Muscle layer of duodenum (tissue), 2 donors: ENCODE data around the gene PRRG2.

Experiments used
- H3K27ac ChIP-seq: one replicate; pipeline ENCODE4 v1.7.0; 2013; ENCODE audit warnings: mild to moderate bottlenecking, low read length
- H3K27me3 ChIP-seq: one replicate; pipeline ENCODE4 v1.7.0; 2013; ENCODE audit warnings: low read depth, mild to moderate bottlenecking, control low read depth, low read length
- H3K36me3 ChIP-seq, 2 donors: one replicate each; pipeline ENCODE4 v1.7.0; 2013; ENCODE audit warnings: low read length in 2 of 2, control low read depth in 1 of 2, mild to moderate bottlenecking in 1 of 2; ENCODE audit not compliant: insufficient read depth in 2 of 2, control insufficient read depth in 1 of 2
- H3K4me1 ChIP-seq, 2 donors: one replicate each; pipeline ENCODE4 v1.7.0; 2013; ENCODE audit warnings: low read length in 2 of 2, mild to moderate bottlenecking in 2 of 2, control low read depth in 1 of 2, moderate library complexity in 1 of 2; ENCODE audit not compliant: insufficient read depth in 2 of 2, control insufficient read depth in 1 of 2
- H3K4me3 ChIP-seq, 2 donors: one replicate each; pipeline ENCODE4 v1.7.0; 2013; ENCODE audit warnings: low read length in 2 of 2, low read depth in 1 of 2, mild to moderate bottlenecking in 1 of 2
- H3K9me3 ChIP-seq, 2 donors: one replicate each; pipeline ENCODE4 v1.7.0; 2013; ENCODE audit warnings: low read length in 2 of 2, control low read depth in 1 of 2, mild to moderate bottlenecking in 1 of 2; ENCODE audit not compliant: control insufficient read depth in 1 of 2
- donor health status: healthy.

Gene PRRG2

GRCh38 chr19:49581007-49581508, at the start of gene PRRG2:
PRRG2 (plus strand) TSS chr19:49581316; CDS start chr19:49583220, 1,904 bp downstream.
- H3K27me3 ChIP-seq = no peaks in the 10 kb centered on the region
- H3K27ac ChIP-seq = peak within 1 kb of the TSS; percentile 89
- H3K4me3 ChIP-seq = peak within 1 kb of the TSS; percentile 75 to 98
- peaks cover 0 to 13% of the 10 kb centered on the region in 2 donors for H3K4me1 ChIP-seq
- no peaks in the 10 kb centered on the region for H3K36me3 ChIP-seq
- no peaks in the 10 kb centered on the region for H3K9me3 ChIP-seq

- no peaks in the 10 kb centered on the region for H3K27me3 ChIP-seq
- H3K27ac ChIP-seq = no peak overlapping the region
- peaks cover 4 to 5% of the 10 kb centered on the region in 2 donors for H3K36me3 ChIP-seq
- H3K9me3 ChIP-seq = no peaks in the 10 kb centered on the region
- peak overlapping the region; percentile 39 to 73 for H3K4me3 ChIP-seq
- H3K4me1 ChIP-seq = peaks cover 0 to 10% of the 10 kb centered on the region in 2 donors
These were observed 47.3 kb upstream of the PRRG2 start for GRCh38 chr19:49533551-49534488.

- Histone ChIP-seq H3K4me3 (peak overlapping the region; percentile 39 to 73), H3K9me3 (no peaks in the 10 kb centered on the region), H3K36me3 (peaks cover 10 to 11% of the 10 kb centered on the region in 2 donors), H3K4me1 (peaks cover 0 to 10% of the 10 kb centered on the region in 2 donors), H3K27me3 (no peaks in the 10 kb centered on the region), H3K27ac (no peak overlapping the region)
These were observed 46.3 kb upstream of the PRRG2 start for GRCh38 chr19:49534632-49535385.

DNA sequence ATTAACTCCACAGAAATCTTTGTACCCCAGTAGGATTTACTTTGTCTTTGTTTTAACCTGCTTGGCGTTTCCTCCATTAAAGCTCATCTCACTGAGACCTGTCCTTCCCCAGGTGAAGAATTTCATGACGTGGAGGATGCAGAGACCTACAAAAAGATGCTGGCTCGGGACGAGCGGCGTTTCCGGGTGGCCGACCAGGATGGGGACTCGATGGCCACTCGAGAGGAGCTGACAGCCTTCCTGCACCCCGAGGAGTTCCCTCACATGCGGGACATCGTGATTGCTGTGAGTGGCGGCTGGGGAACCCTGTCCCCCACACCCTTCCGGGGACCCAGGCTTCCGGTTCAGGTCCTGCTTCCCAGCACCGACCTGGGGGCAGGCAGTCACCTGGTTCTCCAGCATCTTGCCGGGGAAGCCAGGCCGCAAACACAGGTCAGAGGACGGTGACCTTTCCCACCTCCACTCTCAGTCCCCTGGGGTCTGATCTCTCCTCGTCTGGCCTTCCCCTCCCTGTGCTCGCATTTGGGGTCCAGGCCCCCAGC, 44.1 kb upstream of the PRRG2 start:
- no peak overlapping the region for H3K27ac ChIP-seq
- H3K9me3 ChIP-seq = no peaks in the 10 kb centered on the region
- H3K4me3 ChIP-seq = no peak overlapping the region
- peaks cover 10 to 11% of the 10 kb centered on the region in 2 donors for H3K36me3 ChIP-seq
- peaks cover 0 to 10% of the 10 kb centered on the region in 2 donors for H3K4me1 ChIP-seq
- no peaks in the 10 kb centered on the region for H3K27me3 ChIP-seq

DNA sequence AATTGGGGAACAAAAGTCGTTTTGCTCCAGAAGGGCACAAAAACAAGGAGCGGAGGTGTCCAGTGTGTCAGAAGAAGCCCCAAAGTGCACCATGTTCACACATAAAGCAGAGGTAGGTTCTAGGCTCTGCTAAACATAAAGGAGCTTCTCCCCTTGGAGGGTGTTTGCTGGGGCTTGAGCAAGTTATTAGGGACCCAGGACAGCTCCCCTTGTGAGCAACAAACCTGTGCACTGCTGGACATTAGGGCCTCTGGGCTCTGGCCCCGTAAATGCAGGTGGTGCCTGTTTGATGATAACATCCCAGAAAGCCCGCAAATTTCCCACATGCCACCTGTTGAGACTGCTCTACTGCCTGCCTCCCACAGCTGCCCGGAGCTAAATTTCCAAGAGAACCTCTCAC, 42.5 kb upstream of the PRRG2 start:
- Histone ChIP-seq H3K4me1 (peaks cover 0 to 5% of the 10 kb centered on the region in 2 donors), H3K36me3 (peaks cover 11 to 16% of the 10 kb centered on the region in 2 donors), H3K27ac (no peak overlapping the region), H3K9me3 (no peaks in the 10 kb centered on the region), H3K4me3 (no peak overlapping the region), H3K27me3 (no peaks in the 10 kb centered on the region)

DNA sequence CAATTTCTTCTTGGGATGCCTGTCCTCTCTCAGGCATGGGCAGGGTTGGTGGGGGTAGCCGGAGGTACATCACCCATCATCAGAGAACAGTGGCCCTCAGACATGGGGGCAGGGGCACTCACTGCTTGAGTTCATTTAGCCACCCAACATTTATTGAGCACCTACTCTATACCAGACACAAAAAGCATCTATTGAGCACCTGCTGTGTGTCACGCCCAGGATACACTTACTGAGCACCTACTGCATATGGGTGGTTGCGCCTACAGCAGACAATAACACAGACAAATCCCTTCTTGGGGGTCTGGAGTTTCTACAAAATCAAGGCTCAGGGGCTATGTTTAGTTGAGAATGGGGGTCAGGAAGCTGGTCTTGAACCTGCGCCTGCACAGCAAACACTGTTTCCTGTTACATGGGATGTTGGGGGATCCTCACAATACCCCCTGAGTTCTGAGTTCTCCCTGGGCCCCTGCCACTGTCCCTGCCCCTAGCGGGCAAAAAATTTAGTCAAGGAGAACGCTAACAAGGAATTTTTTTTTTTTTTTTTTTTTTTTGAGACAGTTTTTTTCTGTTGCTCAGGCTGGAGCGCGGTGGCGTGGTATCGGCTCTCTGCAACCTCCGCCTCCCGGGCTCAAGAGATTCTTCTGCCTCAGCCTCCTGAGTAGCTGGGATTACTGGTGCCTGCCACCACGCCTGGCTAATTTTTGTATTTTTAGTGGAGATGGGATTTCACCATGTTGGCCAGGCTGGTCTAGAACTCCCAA, 41.7 kb upstream of the PRRG2 start:
- H3K4me1 ChIP-seq = peaks cover 0 to 2% of the 10 kb centered on the region in 2 donors
- H3K36me3 ChIP-seq = peaks cover 11 to 16% of the 10 kb centered on the region in 2 donors
- no peak overlapping the region for H3K4me3 ChIP-seq
- H3K9me3 ChIP-seq = no peaks in the 10 kb centered on the region
- H3K27ac ChIP-seq = no peak overlapping the region
- no peaks in the 10 kb centered on the region for H3K27me3 ChIP-seq

DNA sequence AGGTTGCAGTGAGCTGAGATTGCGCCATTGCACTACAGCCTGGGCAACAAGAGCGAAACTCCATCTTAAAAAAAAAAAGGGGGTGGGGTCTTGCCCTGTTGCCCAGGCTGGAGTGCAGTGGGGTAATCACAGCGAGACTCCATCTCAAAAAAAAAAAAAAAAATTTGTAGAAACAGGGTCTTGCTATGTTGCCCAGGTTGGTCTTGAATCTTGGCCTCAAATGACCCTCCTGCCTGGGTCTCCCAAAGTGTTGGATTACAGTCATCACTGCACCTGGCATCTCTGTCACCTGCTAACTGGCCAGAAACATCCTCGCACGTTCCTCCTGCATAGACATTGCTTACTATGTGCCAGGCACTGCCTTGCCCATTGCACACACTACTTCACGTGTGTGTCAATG, 39.2 kb upstream of the PRRG2 start:
- Histone ChIP-seq H3K4me3 (no peak overlapping the region), H3K36me3 (peaks cover 11 to 16% of the 10 kb centered on the region in 2 donors), H3K4me1 (peaks cover 0 to 3% of the 10 kb centered on the region in 2 donors), H3K27ac (no peak overlapping the region), H3K27me3 (no peaks in the 10 kb centered on the region), H3K9me3 (no peaks in the 10 kb centered on the region)

DNA sequence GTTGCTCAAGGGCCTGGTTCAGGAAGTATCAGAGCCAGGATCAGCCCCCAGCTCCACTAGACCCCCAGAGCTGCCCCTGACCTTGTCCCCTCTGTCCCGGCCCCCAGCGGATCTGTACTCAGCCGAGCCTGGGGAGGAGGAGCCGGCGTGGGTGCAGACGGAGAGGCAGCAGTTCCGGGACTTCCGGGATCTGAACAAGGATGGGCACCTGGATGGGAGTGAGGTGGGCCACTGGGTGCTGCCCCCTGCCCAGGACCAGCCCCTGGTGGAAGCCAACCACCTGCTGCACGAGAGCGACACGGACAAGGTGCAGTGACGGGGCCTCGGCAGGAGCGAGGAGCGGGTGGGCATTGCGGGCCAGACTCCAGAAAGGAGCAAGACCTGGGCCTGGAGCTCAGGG, 38.7 kb upstream of the PRRG2 start:
- H3K36me3 ChIP-seq = peaks cover 11 to 16% of the 10 kb centered on the region in 2 donors

DNA sequence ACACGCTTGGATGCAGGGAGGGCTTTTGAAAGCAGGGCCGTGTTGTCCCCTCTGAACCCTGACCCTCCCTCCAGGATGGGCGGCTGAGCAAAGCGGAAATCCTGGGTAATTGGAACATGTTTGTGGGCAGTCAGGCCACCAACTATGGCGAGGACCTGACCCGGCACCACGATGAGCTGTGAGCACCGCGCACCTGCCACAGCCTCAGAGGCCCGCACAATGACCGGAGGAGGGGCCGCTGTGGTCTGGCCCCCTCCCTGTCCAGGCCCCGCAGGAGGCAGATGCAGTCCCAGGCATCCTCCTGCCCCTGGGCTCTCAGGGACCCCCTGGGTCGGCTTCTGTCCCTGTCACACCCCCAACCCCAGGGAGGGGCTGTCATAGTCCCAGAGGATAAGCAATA, 38.1 kb upstream of the PRRG2 start:
- Histone ChIP-seq H3K9me3 (no peaks in the 10 kb centered on the region), H3K27me3 (no peaks in the 10 kb centered on the region), H3K4me1 (peaks cover 0 to 3% of the 10 kb centered on the region in 2 donors), H3K36me3 (peaks cover 11 to 16% of the 10 kb centered on the region in 2 donors), H3K27ac (no peak overlapping the region), H3K4me3 (no peak overlapping the region)

More for the DNA sequence above, 38.7 kb upstream of the PRRG2 start:
- no peaks in the 10 kb centered on the region for H3K27me3 ChIP-seq
- H3K4me1 ChIP-seq = peaks cover 0 to 3% of the 10 kb centered on the region in 2 donors
- H3K27ac ChIP-seq = no peak overlapping the region
- H3K4me3 ChIP-seq = no peak overlapping the region
- H3K9me3 ChIP-seq = no peaks in the 10 kb centered on the region

DNA sequence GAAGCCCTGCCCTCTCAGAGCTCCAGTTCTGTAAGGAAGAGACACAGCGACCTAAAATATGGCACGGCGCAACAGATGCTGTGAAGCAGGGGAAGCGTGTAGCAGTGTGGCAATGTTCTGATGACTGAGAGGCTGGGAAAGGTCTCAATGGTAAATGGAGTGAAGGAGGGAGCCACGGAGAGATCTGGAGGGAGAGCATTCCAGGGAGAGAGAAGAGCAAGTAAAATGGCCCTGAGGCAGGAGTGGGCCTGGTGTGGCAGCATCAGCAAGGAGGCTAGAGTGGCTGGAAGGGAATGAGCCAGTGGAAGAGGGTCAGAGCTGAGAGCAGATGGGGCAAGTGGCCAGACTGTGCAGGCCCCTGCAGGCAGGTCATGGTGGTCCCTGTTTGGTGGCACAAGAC, 37.0 kb upstream of the PRRG2 start:
- H3K27me3 ChIP-seq = no peaks in the 10 kb centered on the region
- peaks cover 0 to 3% of the 10 kb centered on the region in 2 donors for H3K4me1 ChIP-seq
- H3K27ac ChIP-seq = no peak overlapping the region
- H3K4me3 ChIP-seq = no peak overlapping the region
- peaks cover 3 to 9% of the 10 kb centered on the region in 2 donors for H3K36me3 ChIP-seq
- no peaks in the 10 kb centered on the region for H3K9me3 ChIP-seq
